ENCODE measurements around the gene EXOC6B.
"Not testable (repeated sequence)": the region's sequence is repeated elsewhere in the genome, so short reads cannot be mapped to it uniquely, and the experiment has no call there.

Gene EXOC6B

GRCh38 chr2:72603481-72603880 lies 222.4 kb downstream of the EXOC6B start:
- no peak for DNase-seq (ENCODE audit: low read depth)

- DNase-seq (ENCODE audit: low read depth): no peak
These were observed 223.1 kb downstream of the EXOC6B start for GRCh38 chr2:72602711-72603110.

GRCh38 chr2:72602095-72602494 lies 223.7 kb downstream of the EXOC6B start:
- no peak for DNase-seq (ENCODE audit: low read depth)

GRCh38 chr2:72583836-72584235 lies 242.0 kb downstream of the EXOC6B start:
- DNase-seq (ENCODE audit: low read depth): not testable (repeated sequence)

GRCh38 chr2:72583376-72583775 lies 242.5 kb downstream of the EXOC6B start:
- no peak for DNase-seq (ENCODE audit: low read depth)

GRCh38 chr2:72581560-72582181 lies 244.2 kb downstream of the EXOC6B start:
- DNase-seq (ENCODE audit: low read depth): no peak

- DNase-seq (ENCODE audit: low read depth): no peak
These were observed 246.1 kb downstream of the EXOC6B start for GRCh38 chr2:72579591-72580180.

GRCh38 chr2:72576861-72577260 lies 249.0 kb downstream of the EXOC6B start:
- DNase-seq (ENCODE audit: low read depth): no peak

GRCh38 chr2:72576459-72576858 lies 249.4 kb downstream of the EXOC6B start:
- DNase-seq (ENCODE audit: low read depth): no peak

GRCh38 chr2:72574886-72575285 lies 250.9 kb downstream of the EXOC6B start:
- no peak for DNase-seq (ENCODE audit: low read depth)

GRCh38 chr2:72573232-72573631 lies 252.6 kb downstream of the EXOC6B start:
- no peak for DNase-seq (ENCODE audit: low read depth)

GRCh38 chr2:72572501-72572900 lies 253.3 kb downstream of the EXOC6B start:
- no peak for DNase-seq (ENCODE audit: low read depth)

- DNase-seq (ENCODE audit: low read depth): no peak
These were observed 255.4 kb downstream of the EXOC6B start for GRCh38 chr2:72570413-72570812.

- DNase-seq (ENCODE audit: low read depth): no peak
These were observed 263.2 kb downstream of the EXOC6B start for GRCh38 chr2:72562451-72563153.

- no peak for DNase-seq (ENCODE audit: low read depth)
These were observed 264.1 kb downstream of the EXOC6B start for GRCh38 chr2:72561621-72562318.

- no peak for DNase-seq (ENCODE audit: low read depth)
These were observed 269.9 kb downstream of the EXOC6B start for GRCh38 chr2:72555943-72556342.

GRCh38 chr2:72555363-72555762 lies 270.5 kb downstream of the EXOC6B start:
- not testable (repeated sequence) for DNase-seq (ENCODE audit: low read depth)

GRCh38 chr2:72554910-72555309 lies 270.9 kb downstream of the EXOC6B start:
- not testable (repeated sequence) for DNase-seq (ENCODE audit: low read depth)

GRCh38 chr2:72554381-72554780 lies 271.5 kb downstream of the EXOC6B start:
- DNase-seq (ENCODE audit: low read depth): no peak

GRCh38 chr2:72548081-72548764 lies 277.6 kb downstream of the EXOC6B start:
- DNase-seq (ENCODE audit: low read depth): no peak

- DNase-seq (ENCODE audit: low read depth): no peak
These were observed 280.0 kb downstream of the EXOC6B start for GRCh38 chr2:72545790-72546189.

- DNase-seq (ENCODE audit: low read depth): no peak
These were observed 281.3 kb downstream of the EXOC6B start for GRCh38 chr2:72544554-72544953.

Measured in stimulated activated CD8-positive, alpha-beta memory T cell treated with anti-CD3 and anti-CD28 coated beads, Interleukin-12 subunit alpha, Interleukin-12 subunit beta, amount 100 ng/mL, for 4 hours (primary cell).